ENCODE results near the gene ARF3. TPM values are rescaled to one million over a fixed set of nuclear protein-coding genes. Genes with fewer than 3 reads are reported as not detected.

Gene ARF3
- total and polyA plus RNA-seq, 9 of the 15 experiments (the other 6 are each of a cell fraction or from before 2014, with no cell fraction given): 5.9 to 170 (median 64.4) TPM

- TF ChIP-seq BRD9 (IDR thresholded peaks at IDR 0.05; ENCODE audit: low read depth, partially characterized antibody) (no peak), ZNF707 (CRISPR knock-in tag; conservative IDR thresholded peaks at IDR 0.05) (no peak), RFX5 (IDR thresholded peaks at IDR 0.05; ENCODE audit: low read depth, low read length) (no peak), KDM2B (CRISPR knock-in tag; IDR thresholded peaks at IDR 0.05) (no peak), EGR1 (conservative IDR thresholded peaks at IDR 0.05) (peak; percentile 52; the same call in 1 of the 2 replicates), ZNF197 (CRISPR knock-in tag; IDR thresholded peaks at IDR 0.05; ENCODE audit: low read depth) (no peak), CBX2 (IDR thresholded peaks at IDR 0.05; ENCODE audit: insufficient read depth, low read length, poor library complexity, severe bottlenecking) (no peak), HNRNPL (IDR thresholded peaks at IDR 0.05; ENCODE audit: low read depth, low read length) (no peak), CREB3 (tag; conservative IDR thresholded peaks at IDR 0.05; ENCODE audit: low read depth) (no peak), TAF15 (IDR thresholded peaks at IDR 0.05; ENCODE audit: low read depth, low read length) (no peak), ZEB2 (IDR thresholded peaks at IDR 0.05) (no peak), CREM (IDR thresholded peaks at IDR 0.05; ENCODE audit: low read depth) (0 out of 2 replicates have a peak, but pooled peaks have one; percentile 5), SMARCB1 (IDR thresholded peaks at IDR 0.05; ENCODE audit: insufficient read length, low read depth) (no peak), RBM14 (IDR thresholded peaks at IDR 0.05; ENCODE audit: borderline replicate concordance, insufficient read depth, low read depth, low read length) (no peak), ZNF668 (CRISPR knock-in tag; IDR thresholded peaks at IDR 0.05) (no peak), CUX1 (CRISPR knock-in tag; IDR thresholded peaks at IDR 0.05) (no peak), NR2C2 (CRISPR knock-in tag; IDR thresholded peaks at IDR 0.05) (no peak), NR2C2 (tag; IDR thresholded peaks at IDR 0.05) (no peak), SP1 (CRISPR knock-in tag; IDR thresholded peaks at IDR 0.05) (no peak), ZNF24 (IDR thresholded peaks at IDR 0.05) (no peak), L3MBTL2 (IDR thresholded peaks at IDR 0.05) (peak; percentile 86), TAL1 (IDR thresholded peaks at IDR 0.05) (no peak)
Observed at GRCh38 chr12:48998497-48999353, 41.4 kb upstream of the ARF3 start (continued).

All from K562 (cell line).